ENCODE data around the gene ANLN.
"Not testable (repeated sequence)": the region's sequence is repeated elsewhere in the genome, so short reads cannot be mapped to it uniquely, and the experiment has no call there.

Gene ANLN

DNA sequence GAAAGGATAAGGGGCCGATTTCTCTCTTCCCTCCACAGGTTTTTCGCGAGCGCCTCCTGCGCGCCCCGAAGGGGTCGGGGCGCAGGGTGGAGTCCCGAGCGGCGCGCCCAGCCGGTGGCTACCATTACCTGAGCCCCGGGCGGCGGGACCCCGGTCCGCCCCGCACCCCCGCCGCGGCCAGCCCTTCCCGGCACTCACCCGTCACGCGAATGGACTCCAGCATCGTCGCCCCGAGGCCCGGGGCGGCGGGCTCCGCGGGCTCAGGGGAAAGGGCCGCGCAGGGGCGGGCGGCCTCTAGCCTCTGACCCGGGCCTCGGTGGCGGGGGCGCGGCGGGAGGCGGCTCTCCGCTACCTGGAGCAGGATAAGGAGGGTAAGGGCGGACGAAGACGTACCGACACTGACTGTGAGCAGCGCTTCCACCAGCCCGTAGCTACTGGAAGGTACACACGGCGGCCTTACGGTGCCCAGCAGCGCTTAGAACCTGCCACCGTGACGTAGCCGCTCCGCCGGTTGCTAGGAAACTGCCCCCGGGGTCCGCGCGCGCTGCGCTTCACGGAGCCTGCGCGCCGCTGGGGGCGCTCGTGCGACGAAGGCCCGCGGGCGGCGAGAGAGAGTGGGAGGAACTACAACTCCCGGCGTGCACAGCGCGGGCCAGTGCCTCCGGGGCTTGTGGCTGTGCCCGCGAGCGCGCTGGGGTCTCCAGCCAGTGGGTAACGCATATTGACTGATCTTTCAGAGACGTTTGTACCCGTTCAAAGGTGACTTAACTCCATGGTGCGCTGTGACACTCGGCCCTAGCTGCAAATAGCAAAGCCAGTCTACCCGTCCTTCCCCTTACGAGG lies 22.7 kb upstream of the ANLN start:
- DNase-seq (peak; percentile 92), ATAC-seq (replicated peaks) (peak; percentile 98)
- H3K9me3 Mint-ChIP-seq, result no peaks in the 10 kb centered on the region
- no peaks in the 10 kb centered on the region for H3K36me3 Mint-ChIP-seq
- peak overlapping the region; percentile 92 to 94 for H3K4me3 Mint-ChIP-seq
- no peaks in the 10 kb centered on the region for H3K27me3 Mint-ChIP-seq
- H3K27ac Mint-ChIP-seq, result peak overlapping the region; percentile 25
- H3K4me1 Mint-ChIP-seq, result no peaks in the 10 kb centered on the region

DNA sequence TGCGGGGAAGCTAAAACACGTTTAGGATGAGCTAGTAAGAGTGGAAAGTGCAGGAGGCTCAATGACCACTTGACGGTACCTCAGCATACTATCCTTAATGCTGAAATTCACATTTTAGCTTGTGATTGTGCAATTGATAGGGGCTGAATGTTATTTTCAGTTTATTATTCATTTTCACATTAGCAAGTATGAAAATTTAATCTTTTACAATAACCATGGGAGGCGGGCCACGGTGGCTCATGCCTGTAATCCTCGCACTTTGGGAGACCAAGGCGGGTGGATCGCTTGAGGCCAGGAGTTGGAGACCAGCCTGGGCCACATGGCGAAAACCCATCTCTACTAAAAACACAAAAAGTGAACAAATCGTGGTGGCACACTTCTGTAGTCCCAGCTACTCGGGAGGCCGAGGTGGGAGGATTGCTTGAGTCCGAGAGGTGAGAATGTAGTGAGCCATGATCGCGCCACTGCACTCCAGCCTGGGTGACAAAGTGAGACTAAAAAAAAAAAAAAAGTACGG lies 22.0 kb upstream of the ANLN start:
- H3K9me3 Mint-ChIP-seq, result no peaks in the 10 kb centered on the region
- peak overlapping the region; percentile 92 to 94 for H3K4me3 Mint-ChIP-seq
- DNase-seq, result no peak

DNA sequence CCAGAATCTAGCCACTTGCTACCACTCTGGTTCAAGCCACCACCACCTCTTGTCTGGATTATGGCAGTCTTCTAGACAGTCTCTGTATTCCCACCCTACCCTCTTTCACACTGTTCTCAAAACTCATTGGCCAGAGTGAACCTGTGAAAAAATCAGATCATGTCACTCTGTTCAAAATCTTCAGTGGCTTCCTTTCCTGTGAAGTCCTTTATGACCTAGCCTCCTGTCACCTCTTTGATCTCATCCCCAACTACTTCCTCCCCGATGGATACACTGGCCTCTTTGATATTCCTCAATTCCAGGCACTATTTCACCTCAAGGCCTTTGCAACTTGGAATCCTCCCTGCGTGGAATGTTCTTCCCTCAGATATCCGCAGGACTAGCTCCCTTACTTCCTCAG lies 21.2 kb upstream of the ANLN start:
- H3K4me1 Mint-ChIP-seq, result no peaks in the 10 kb centered on the region

More for the DNA sequence above, 22.0 kb upstream of the ANLN start:
- Mint-ChIP-seq H3K27me3 (no peaks in the 10 kb centered on the region), H3K27ac (peak overlapping the region; percentile 25), H3K4me1 (no peaks in the 10 kb centered on the region), H3K36me3 (no peaks in the 10 kb centered on the region)
- peak; percentile 52 to 55 for ATAC-seq (replicated peaks)

DNA sequence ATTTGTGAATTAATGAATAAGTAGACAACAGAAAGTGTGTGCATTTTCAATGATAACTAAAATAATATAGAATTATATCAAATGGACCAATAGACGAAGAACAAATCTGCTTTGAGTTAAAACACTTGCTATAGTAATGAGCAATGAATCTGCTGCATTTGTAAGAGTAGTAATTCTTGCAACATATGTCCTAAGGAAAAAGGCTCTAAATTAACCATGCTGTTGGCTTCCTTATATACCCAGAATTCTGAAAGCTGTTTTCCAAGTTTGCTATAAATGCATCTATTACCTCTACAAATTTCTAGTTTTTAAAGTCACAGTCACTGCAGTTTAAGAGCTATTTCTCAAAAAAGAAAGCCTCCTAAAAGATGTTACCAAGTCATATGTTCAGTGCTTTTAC lies 20.5 kb upstream of the ANLN start:
- DNase-seq (no peak), ATAC-seq (replicated peaks) (no peak)
- Mint-ChIP-seq H3K27me3 (peaks cover 0 to 4% of the 10 kb centered on the region in 2 donors), H3K36me3 (no peaks in the 10 kb centered on the region), H3K4me1 (no peaks in the 10 kb centered on the region), H3K9me3 (no peaks in the 10 kb centered on the region), H3K27ac (no peak overlapping the region), H3K4me3 (no peak overlapping the region)

More for the DNA sequence above, 21.2 kb upstream of the ANLN start:
- Mint-ChIP-seq H3K9me3 (no peaks in the 10 kb centered on the region), H3K27ac (no peak overlapping the region), H3K27me3 (peaks cover 0 to 4% of the 10 kb centered on the region in 2 donors), H3K4me3 (no peak overlapping the region), H3K36me3 (no peaks in the 10 kb centered on the region)
- ATAC-seq (replicated peaks) (no peak), DNase-seq (no peak)

DNA sequence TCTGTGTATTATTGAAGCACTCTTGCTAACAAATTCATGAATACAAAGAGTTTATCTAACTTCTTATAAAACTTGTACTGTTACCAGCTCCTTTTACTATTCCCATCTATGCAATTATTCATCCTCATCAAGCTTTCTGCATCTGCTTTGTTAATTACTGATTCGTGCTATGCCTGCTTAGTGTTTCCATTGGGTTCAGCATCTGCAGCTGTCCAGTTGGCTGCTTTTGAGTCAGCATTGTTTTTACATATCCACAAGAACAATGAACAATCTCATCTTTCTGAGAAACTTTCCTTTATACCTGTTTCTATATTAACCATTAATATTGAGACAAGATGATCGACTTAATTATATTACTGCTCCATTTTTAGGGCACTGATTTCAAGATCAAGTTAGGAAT lies 19.6 kb upstream of the ANLN start:
- no peaks in the 10 kb centered on the region for H3K4me1 Mint-ChIP-seq
- ATAC-seq (replicated peaks) (no peak), DNase-seq (no peak)
- H3K4me3 Mint-ChIP-seq, result no peak overlapping the region
- no peaks in the 10 kb centered on the region for H3K36me3 Mint-ChIP-seq
- H3K27me3 Mint-ChIP-seq, result peaks cover 0 to 4% of the 10 kb centered on the region in 2 donors
- H3K27ac Mint-ChIP-seq, result no peak overlapping the region
- no peaks in the 10 kb centered on the region for H3K9me3 Mint-ChIP-seq

DNA sequence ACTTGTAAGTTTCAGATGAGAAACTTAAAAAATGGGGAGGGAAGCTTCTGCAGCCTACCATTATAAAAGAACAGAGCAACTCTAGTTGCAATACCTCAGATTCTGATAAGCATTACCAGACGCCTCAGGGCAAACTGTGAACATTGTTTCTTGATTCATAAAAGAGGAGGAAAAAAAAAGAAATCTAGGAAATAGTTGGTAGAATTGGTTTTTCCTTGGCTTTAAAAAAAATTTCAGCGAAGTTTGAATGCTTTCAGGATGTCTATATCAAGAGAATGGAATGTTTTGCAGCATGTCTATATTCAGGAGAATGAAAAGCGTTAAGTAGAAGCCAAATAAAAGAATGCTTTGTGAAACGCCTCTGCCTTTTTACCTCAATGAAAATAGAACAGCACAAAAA lies 17.5 kb upstream of the ANLN start:
- no peak overlapping the region for H3K27ac Mint-ChIP-seq
- no peak overlapping the region for H3K4me3 Mint-ChIP-seq
- H3K9me3 Mint-ChIP-seq, result no peaks in the 10 kb centered on the region
- ATAC-seq (replicated peaks) (no peak), DNase-seq (no peak)
- H3K4me1 Mint-ChIP-seq, result no peaks in the 10 kb centered on the region
- peaks cover 9 to 10% of the 10 kb centered on the region in 2 donors for H3K27me3 Mint-ChIP-seq
- H3K36me3 Mint-ChIP-seq, result no peaks in the 10 kb centered on the region

DNA sequence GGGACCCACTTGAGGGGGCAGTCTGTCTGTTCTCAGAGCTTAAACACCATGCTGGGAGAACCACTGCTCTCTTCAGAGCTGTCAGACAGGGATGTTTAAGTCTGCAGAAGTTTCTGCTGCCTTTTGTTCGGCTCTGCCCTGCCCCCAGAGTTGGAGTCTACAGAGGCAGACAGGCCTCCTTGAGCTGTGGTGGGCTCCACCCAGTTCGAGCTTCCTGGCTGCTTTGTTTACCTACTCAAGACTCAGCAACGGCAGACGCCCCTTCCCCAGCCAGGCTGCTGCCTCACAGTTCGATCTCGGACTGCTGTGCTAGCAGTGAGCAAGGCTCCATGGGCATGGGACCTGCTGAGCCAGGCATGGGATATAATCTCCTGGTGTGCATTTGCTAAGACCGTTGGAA lies 11.1 kb upstream of the ANLN start:
- H3K9me3 Mint-ChIP-seq; DNase-seq; H3K4me1 Mint-ChIP-seq; H3K4me3 Mint-ChIP-seq; H3K36me3 Mint-ChIP-seq; H3K27ac Mint-ChIP-seq; ATAC-seq (replicated peaks): not testable (repeated sequence)
- peaks cover 21 to 28% of the 10 kb centered on the region in 2 donors for H3K27me3 Mint-ChIP-seq

DNA sequence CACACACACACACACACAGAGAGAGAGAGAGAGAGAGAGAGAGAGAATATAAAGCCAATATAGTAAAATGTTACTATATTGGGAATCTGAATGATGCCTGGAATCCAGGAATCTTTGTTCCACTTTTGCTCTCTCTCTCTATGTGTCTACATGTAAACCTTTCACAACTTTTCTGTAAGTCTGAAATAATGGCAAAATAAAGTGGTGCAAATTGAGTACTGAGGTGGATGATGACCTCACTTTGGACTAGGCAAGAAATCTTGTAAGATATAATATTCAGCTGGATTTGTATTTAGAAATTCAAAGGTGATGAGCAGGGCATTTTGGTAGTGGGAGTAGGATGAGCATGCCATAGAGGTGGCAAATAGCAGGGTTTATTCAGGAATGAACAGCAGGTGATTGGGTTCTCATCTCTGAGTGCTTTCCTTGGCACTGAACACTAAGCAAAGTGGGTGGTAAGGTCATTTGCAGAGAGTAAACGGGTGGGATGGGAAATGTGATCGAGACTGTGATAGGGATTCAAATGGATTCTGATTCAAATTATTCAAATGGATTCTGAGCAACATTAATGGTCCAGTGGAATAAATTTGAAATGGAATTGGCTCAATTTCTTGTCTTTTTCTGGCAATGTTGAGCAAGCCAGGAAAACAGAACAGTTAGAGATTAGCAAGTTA lies 9.7 kb upstream of the ANLN start:
- Mint-ChIP-seq H3K27me3 (peaks cover 21 to 28% of the 10 kb centered on the region in 2 donors), H3K9me3 (no peaks in the 10 kb centered on the region), H3K4me3 (no peak overlapping the region), H3K27ac (no peak overlapping the region), H3K4me1 (no peaks in the 10 kb centered on the region), H3K36me3 (no peaks in the 10 kb centered on the region)
- DNase-seq (no peak), ATAC-seq (replicated peaks) (no peak)

DNA sequence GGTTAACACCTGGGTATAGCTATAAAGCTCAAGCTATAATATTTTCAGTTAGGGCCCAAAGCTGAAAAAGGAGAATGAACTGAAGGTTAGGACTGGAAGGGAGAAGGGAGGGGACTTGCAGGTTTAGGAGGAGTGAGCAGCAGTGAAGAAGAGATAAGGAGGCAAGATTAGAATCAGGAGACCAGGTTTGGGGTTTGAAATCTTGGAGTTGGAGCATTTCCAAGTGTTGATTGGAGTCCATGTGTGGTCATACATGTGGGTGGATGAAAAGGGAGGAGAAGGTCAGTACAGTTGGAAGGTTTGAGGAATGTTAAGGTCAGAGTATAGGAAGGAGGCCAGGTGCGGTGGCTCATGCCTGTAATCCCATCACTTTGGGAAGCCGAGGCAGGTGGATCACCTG lies 8.6 kb upstream of the ANLN start:
- ATAC-seq (replicated peaks) (no peak), DNase-seq (no peak)
- H3K36me3 Mint-ChIP-seq, result no peaks in the 10 kb centered on the region
- H3K4me1 Mint-ChIP-seq, result no peaks in the 10 kb centered on the region
- no peak overlapping the region for H3K4me3 Mint-ChIP-seq
- no peak overlapping the region for H3K27ac Mint-ChIP-seq
- no peaks in the 10 kb centered on the region for H3K9me3 Mint-ChIP-seq
- peaks cover 17 to 28% of the 10 kb centered on the region in 2 donors for H3K27me3 Mint-ChIP-seq

DNA sequence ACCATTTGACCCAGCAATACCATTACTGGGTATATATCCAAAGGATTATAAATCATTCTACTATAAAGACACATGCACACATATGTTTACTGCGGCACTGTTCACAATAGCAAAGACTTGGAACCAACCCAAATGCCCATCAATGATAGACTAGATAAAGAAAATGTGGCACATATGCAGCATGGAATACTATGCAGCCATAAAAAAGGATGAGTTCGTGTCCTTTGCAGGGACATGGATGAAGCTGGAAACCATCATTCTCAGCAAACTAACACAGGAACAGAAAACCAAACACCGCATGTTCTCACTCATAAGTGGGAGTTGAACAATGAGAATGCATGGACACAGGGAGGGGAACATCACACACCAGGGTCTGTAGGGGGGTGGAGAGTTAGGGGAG lies 6.4 kb upstream of the ANLN start:
- H3K27me3 Mint-ChIP-seq, result peaks cover under 1 to 17% of the 10 kb centered on the region in 2 donors
- H3K36me3 Mint-ChIP-seq; H3K4me3 Mint-ChIP-seq; ATAC-seq (replicated peaks); DNase-seq; H3K27ac Mint-ChIP-seq; H3K9me3 Mint-ChIP-seq; H3K4me1 Mint-ChIP-seq: not testable (repeated sequence)

DNA sequence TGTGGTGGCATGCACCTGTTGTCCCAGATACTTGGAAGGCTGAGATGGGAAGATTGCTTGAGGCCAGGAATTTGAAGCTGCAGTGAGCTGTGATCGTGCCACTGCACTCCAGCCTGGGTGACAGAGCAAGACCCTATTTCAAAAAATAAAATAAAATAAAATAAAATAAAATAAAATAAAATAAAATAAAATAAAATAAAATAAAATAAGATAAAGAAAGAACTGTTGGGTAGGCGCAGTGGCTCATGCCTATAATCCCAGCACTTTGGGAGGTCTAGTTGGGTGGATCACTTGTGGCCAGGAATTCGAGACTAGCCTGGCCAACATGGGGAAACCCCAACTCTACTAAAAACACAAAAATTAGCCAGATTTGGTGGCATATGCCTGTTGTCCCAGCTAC lies 4.0 kb upstream of the ANLN start:
- not testable (repeated sequence) for H3K27me3 Mint-ChIP-seq; H3K4me1 Mint-ChIP-seq; H3K27ac Mint-ChIP-seq; H3K36me3 Mint-ChIP-seq; H3K4me3 Mint-ChIP-seq; H3K9me3 Mint-ChIP-seq; ATAC-seq (replicated peaks); DNase-seq

DNA sequence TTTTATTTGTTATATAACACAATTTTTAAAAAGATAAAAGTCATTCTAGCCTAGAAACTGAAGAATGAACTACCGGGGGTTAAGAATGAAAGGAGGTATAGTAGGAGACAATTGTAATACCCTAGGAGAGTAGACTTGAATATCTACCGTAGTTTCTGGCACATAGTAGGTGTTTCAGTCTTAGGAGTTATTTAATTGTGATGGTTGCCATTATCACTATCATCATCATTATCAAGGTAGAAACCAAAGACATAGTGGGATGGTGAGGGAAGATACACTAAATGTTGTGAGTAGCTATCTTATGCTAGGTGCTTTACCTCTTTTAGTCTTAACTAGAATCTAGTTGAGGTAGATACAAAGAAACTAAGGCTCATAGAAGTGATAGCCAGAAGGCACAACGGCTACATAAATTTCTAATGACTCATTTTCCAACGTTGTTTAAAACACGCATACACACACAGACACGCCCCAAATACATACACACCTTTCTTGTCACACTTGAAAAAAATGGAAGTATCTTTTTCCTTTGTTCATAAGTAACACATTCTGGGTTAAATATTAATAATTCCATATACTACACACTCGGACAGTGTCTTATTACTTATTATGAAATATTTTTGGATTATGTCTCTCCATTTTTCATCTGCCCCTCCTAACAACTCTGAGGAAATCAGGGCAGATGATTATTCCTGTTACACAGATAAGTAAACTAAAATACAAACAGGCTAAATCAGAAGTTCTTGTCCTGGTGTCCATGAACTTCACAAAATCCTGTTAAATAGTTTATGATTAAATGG lies 2.0 kb upstream of the ANLN start:
- ATAC-seq (replicated peaks), result no peak
- Mint-ChIP-seq H3K27ac (no peak overlapping the region), H3K9me3 (no peaks in the 10 kb centered on the region), H3K4me3 (no peak overlapping the region), H3K4me1 (peaks cover 9 to 10% of the 10 kb centered on the region in 2 donors), H3K27me3 (peaks cover 5 to 8% of the 10 kb centered on the region in 2 donors), H3K36me3 (no peaks in the 10 kb centered on the region)
- no peak for DNase-seq

DNA sequence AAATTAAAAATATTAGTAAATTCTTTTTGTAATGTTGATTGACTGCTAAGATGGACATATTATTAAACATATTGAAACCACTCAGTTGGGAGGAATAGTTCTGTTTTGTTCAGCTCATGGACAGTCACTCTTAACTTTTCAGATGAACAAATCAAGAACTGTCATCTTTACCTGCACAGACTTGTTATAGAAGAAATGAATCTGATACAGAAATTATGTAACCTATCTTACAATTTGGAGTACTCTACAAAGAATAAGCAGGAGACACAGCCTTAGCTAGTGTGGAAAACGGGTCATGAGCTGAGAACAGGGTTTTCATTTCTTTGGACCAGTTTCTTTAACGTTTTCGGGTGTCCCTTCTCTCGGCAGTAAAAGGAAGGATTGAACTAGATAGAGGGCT lies 1.2 kb upstream of the ANLN start:
- H3K9me3 Mint-ChIP-seq, result no peaks in the 10 kb centered on the region
- no peak overlapping the region for H3K27ac Mint-ChIP-seq
- H3K36me3 Mint-ChIP-seq, result no peaks in the 10 kb centered on the region
- ATAC-seq (replicated peaks), result no peak
- peaks cover 9 to 10% of the 10 kb centered on the region in 2 donors for H3K4me1 Mint-ChIP-seq
- DNase-seq, result no peak
- no peak overlapping the region for H3K4me3 Mint-ChIP-seq
- peaks cover 5 to 8% of the 10 kb centered on the region in 2 donors for H3K27me3 Mint-ChIP-seq

Data from stimulated activated naive B cell treated with anti-CD40 and anti-IgM and Interleukin-4, amounts not matched to agents 10 μg/mL and 1 μg/mL and 100 μg/mL, for 72 hours (primary cell).